HepG2 (cell line): ENCODE measurements around the gene LASP1. TPM values are rescaled to one million over a fixed set of nuclear protein-coding genes. Genes with fewer than 3 reads are reported as not detected.

Experiments
- BCL3 ChIP-seq: sonication (generic); formaldehyde crosslinking; IDR thresholded peaks from 2 replicates; pipeline ENCODE4 v1.5.1; 2020; ENCODE audit warnings: mild to moderate bottlenecking, missing genetic modification reagents, moderate library complexity
- CERS6 ChIP-seq: sonication (generic); formaldehyde crosslinking; IDR thresholded peaks from 2 replicates; pipeline ENCODE4 v1.5.0; 2020; ENCODE audit warnings: missing genetic modification reagents
- HNF4A ChIP-seq: sonication (generic); formaldehyde crosslinking; IDR thresholded peaks from 2 replicates; pipeline ENCODE4 v1.4.0; 2020; ENCODE audit warnings: missing genetic modification reagents
- MTA1 ChIP-seq: sonication (generic); formaldehyde crosslinking; IDR thresholded peaks from 2 replicates; pipeline ENCODE4 v1.4.0; 2020; ENCODE audit warnings: missing genetic modification reagents, mild to moderate bottlenecking, borderline replicate concordance
- NCOA2 ChIP-seq: sonication (generic); formaldehyde crosslinking; IDR thresholded peaks from 2 replicates; pipeline ENCODE4 v1.8.0; 2022; ENCODE audit warnings: inconsistent platforms
- NCOR1 ChIP-seq: fragments of 200-600 bp; sonication (generic); IDR thresholded peaks from 2 replicates; pipeline ENCODE4 v1.7.0; 2017; ENCODE audit warnings: antibody characterized with exemption, low read length, borderline replicate concordance
- SALL2 ChIP-seq: sonication (generic); formaldehyde crosslinking; IDR thresholded peaks from 2 replicates; pipeline ENCODE4 v1.8.1; 2023; ENCODE audit warnings: mild to moderate bottlenecking, missing genetic modification reagents, inconsistent platforms
- SATB2 ChIP-seq: sonication (generic); formaldehyde crosslinking; IDR thresholded peaks from 2 replicates; pipeline ENCODE4 v1.5.0; 2020; ENCODE audit warnings: missing genetic modification reagents
- SOX13 ChIP-seq, 3 experiments: fragments of 450-650 bp in 1 of 3; sonication (generic) in 1 of 3; formaldehyde crosslinking in 1 of 3; IDR thresholded peaks in 2 of 3; conservative IDR thresholded peaks in 1 of 3; 2 replicates each; pipeline versions ENCODE4 v1.5.0 to v1.6.1; 2016 to 2020; ENCODE audit warnings: antibody characterized with exemption in 1 of 3, mild to moderate bottlenecking in 1 of 3, missing compliant biosample characterization in 1 of 3, missing genetic modification reagents in 1 of 3, moderate library complexity in 1 of 3
- SP140L ChIP-seq: sonication (generic); formaldehyde crosslinking; IDR thresholded peaks from 2 replicates; pipeline ENCODE4 v1.4.0; 2020; ENCODE audit warnings: missing genetic modification reagents, borderline replicate concordance
- SP5 ChIP-seq: IDR thresholded peaks from 2 replicates; pipeline ENCODE4 v1.6.1; 2016; ENCODE audit warnings: low read depth, borderline replicate concordance
- TFDP2 ChIP-seq: sonication (generic); formaldehyde crosslinking; IDR thresholded peaks from 2 replicates; pipeline ENCODE4 v1.4.0; 2020; ENCODE audit warnings: missing genetic modification reagents
- TSC22D2 ChIP-seq: sonication (generic); formaldehyde crosslinking; IDR thresholded peaks from 2 replicates; pipeline ENCODE4 v1.5.1; 2020; ENCODE audit warnings: missing genetic modification reagents, mild to moderate bottlenecking, borderline replicate concordance
- ZBTB26 ChIP-seq: IDR thresholded peaks from 2 replicates; pipeline ENCODE4 v1.6.1; 2016; ENCODE audit warnings: missing compliant biosample characterization, missing genetic modification reagents, borderline replicate concordance
- ZBTB38 ChIP-seq: sonication (generic); formaldehyde crosslinking; IDR thresholded peaks from 2 replicates; pipeline ENCODE4 v1.5.1; 2020; ENCODE audit warnings: mild to moderate bottlenecking, missing genetic modification reagents
- ZC3H13 ChIP-seq: sonication (generic); formaldehyde crosslinking; IDR thresholded peaks from 2 replicates; pipeline ENCODE4 v1.8.1; 2023; ENCODE audit warnings: mild to moderate bottlenecking, missing genetic modification reagents, moderate library complexity
- ZEB1 ChIP-seq: IDR thresholded peaks from 2 replicates; pipeline ENCODE4 v1.6.1; 2012; ENCODE audit warnings: mild to moderate bottlenecking, low read depth, inconsistent platforms; ENCODE audit not compliant: insufficient replicate concordance
- ZNF274 ChIP-seq: sonication (generic); formaldehyde crosslinking; IDR thresholded peaks from 2 replicates; pipeline ENCODE4 v1.5.1; 2020; ENCODE audit warnings: mild to moderate bottlenecking, missing genetic modification reagents
- ZNF670 ChIP-seq: sonication (generic); formaldehyde crosslinking; IDR thresholded peaks from 2 replicates; pipeline ENCODE4 v1.8.0; 2022; ENCODE audit warnings: mild to moderate bottlenecking, missing genetic modification reagents, borderline replicate concordance
- ZNF687 ChIP-seq: sonication (generic); formaldehyde crosslinking; IDR thresholded peaks from 2 replicates; pipeline ENCODE4 v1.5.1; 2020; ENCODE audit warnings: mild to moderate bottlenecking, missing genetic modification reagents, moderate library complexity
- polyA plus RNA-seq, 8 experiments: library from polyadenylated mRNA; depleted of rRNA in 3 of 8; stranded (reverse) in 7 of 8; unstranded in 1 of 8; fragments of >200 nt; fragmentation: Illumina TruSeq in 4 of 8; extraction: Trizol in 4 of 8; gene quantifications; 2 replicates each; pipeline versions ENCODE4 v1.2.1 to v1.2.3, GENCODE V29; 2011 to 2016; ENCODE audit warnings: low read depth in 4 of 8, missing spikeins in 1 of 8, mixed read lengths in 1 of 8; ENCODE audit not compliant: insufficient read depth in 1 of 8
- total RNA-seq, 5 experiments: library from RNA; depleted of rRNA; stranded (reverse); fragments of >200 nt; fragmentation: Illumina TruSeq; extraction: Trizol; gene quantifications; 2 replicates each; pipeline ENCODE4 v1.2.3, GENCODE V29; 2016; ENCODE audit warnings: low read depth in 1 of 5

The LASP1 gene
- total and polyA plus RNA-seq, 2 of the 13 experiments (the other 11 are each of a cell fraction or from before 2014, with no cell fraction given): 70.1 to 97.0 TPM

GRCh38 chr17:38885044-38885727 is 15.3 kb downstream of the LASP1 start (continued):
- no peak for TF ChIP-seq ZC3H13
- TF ChIP-seq MTA1 (CRISPR knock-in tag): peak; percentile 66; the same call in 1 of the 2 replicates
- TF ChIP-seq ZNF687 (CRISPR knock-in tag): peak; percentile 69; the same call in 1 of the 2 replicates
- no peak for TF ChIP-seq SOX13 (IDR thresholded peaks at IDR 0.05)
- TF ChIP-seq SOX13 (CRISPR knock-in tag; conservative IDR thresholded peaks at IDR 0.05 in 1 of 2, IDR thresholded peaks at IDR 0.05 in 1 of 2): peak in 1 of 2 experiments; percentile 29; a peak in 1 of 4 replicates
- no peak for TF ChIP-seq ZBTB26 (CRISPR knock-in tag)
- TF ChIP-seq SP5 (CRISPR knock-in tag): peak; percentile 66; the same call in 1 of the 2 replicates
- no peak for TF ChIP-seq TFDP2 (CRISPR knock-in tag)
- TF ChIP-seq ZNF274 (CRISPR knock-in tag): 0 out of 2 replicates have a peak, but pooled peaks have one; percentile 22
- TF ChIP-seq NCOA2: 0 out of 2 replicates have a peak, but pooled peaks have one; percentile 9
- no peak for TF ChIP-seq TSC22D2 (CRISPR knock-in tag)
- peak; percentile 87 for TF ChIP-seq ZBTB38 (CRISPR knock-in tag)
- no peak for TF ChIP-seq CERS6 (CRISPR knock-in tag)
- TF ChIP-seq HNF4A (CRISPR knock-in tag): peak; percentile 95
- TF ChIP-seq SATB2: no peak
- TF ChIP-seq BCL3: no peak
- no peak for TF ChIP-seq ZNF670 (CRISPR knock-in tag)
- TF ChIP-seq NCOR1: 0 out of 2 replicates have a peak, but pooled peaks have one; percentile 67
- TF ChIP-seq ZEB1: no peak
- no peak for TF ChIP-seq SP140L (CRISPR knock-in tag)
- no peak for TF ChIP-seq SALL2
